ENCODE data around the gene DCP1A. TPM values are rescaled to one million over a fixed set of nuclear protein-coding genes. Genes with fewer than 3 reads are reported as not detected.
"Not testable (repeated sequence)": the region's sequence is repeated elsewhere in the genome, so short reads cannot be mapped to it uniquely, and the experiment has no call there.

The DCP1A gene
- total RNA-seq, 3 donors from 2014 or later (not counting 1 experiment from before 2014, with no cell fraction given) = 36.5 to 48.9 (median 45.8) TPM

DNA sequence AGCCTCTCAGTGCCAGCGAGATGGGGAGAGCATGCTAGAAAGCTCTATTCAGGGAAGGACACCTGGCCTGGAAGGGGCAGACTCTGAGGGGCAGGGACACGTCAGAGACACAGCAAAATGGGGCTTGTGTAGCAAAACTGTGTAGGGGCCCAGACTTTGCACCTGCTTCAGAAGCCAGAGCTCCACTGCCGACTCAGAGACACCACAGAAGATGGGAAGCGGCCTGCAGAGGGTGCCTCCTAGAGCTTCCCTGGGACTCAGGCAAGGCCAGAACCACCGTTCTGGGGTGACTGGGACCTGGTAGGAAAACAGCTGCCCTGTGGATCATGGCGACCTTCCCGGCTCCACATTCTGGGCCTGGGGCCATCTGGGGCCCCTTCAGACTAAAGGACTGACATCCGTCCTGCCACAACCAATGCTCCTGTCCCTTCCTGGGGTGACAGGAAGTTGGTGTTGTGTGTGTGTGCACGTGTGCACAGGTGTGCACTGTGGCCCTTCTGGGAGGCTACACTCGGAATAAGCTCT is 74.1 kb downstream of the DCP1A start:
- Mint-ChIP-seq H3K9me3 (no peaks in the 10 kb centered on the region), H3K27me3 (ENCODE audit: low read depth in 2 of 2) (no peaks in the 10 kb centered on the region), H3K4me3 (no peak overlapping the region), H3K4me1 (peaks cover 0 to 4% of the 10 kb centered on the region in 2 donors), H3K27ac (no peak overlapping the region), H3K36me3 (no peaks in the 10 kb centered on the region)
- H3K4me1 ChIP-seq (ENCODE audit: control insufficient read depth, insufficient read depth, low read length) = no peaks in the 10 kb centered on the region
- no peak overlapping the region for H3K4me3 ChIP-seq (ENCODE audit: low read length)
- WGBS (ENCODE audit: insufficient coverage) = 74% methylated on average over 10 of the region's 10 CpGs
- H3K27ac ChIP-seq (ENCODE audit: low read length) = no peak overlapping the region
- ATAC-seq (no peak), DNase-seq (no peak)
- no peaks in the 10 kb centered on the region for H3K27me3 ChIP-seq (ENCODE audit: control insufficient read depth, insufficient read depth, low read length)
- H3K36me3 ChIP-seq (ENCODE audit: control insufficient read depth, insufficient read depth, low read length) = no peaks in the 10 kb centered on the region
- H3K9me3 ChIP-seq (ENCODE audit: control insufficient read depth, insufficient read depth, low read length) = no peaks in the 10 kb centered on the region
- intact Hi-C loops (cut with micrococcal nuclease) = no loop called here
- TF ChIP-seq, protein P1, sequence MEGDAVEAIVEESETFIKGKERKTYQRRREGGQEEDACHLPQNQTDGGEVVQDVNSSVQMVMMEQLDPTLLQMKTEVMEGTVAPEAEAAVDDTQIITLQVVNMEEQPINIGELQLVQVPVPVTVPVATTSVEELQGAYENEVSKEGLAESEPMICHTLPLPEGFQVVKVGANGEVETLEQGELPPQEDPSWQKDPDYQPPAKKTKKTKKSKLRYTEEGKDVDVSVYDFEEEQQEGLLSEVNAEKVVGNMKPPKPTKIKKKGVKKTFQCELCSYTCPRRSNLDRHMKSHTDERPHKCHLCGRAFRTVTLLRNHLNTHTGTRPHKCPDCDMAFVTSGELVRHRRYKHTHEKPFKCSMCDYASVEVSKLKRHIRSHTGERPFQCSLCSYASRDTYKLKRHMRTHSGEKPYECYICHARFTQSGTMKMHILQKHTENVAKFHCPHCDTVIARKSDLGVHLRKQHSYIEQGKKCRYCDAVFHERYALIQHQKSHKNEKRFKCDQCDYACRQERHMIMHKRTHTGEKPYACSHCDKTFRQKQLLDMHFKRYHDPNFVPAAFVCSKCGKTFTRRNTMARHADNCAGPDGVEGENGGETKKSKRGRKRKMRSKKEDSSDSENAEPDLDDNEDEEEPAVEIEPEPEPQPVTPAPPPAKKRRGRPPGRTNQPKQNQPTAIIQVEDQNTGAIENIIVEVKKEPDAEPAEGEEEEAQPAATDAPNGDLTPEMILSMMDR (IDR thresholded peaks at IDR 0.05) = no peak

DNA sequence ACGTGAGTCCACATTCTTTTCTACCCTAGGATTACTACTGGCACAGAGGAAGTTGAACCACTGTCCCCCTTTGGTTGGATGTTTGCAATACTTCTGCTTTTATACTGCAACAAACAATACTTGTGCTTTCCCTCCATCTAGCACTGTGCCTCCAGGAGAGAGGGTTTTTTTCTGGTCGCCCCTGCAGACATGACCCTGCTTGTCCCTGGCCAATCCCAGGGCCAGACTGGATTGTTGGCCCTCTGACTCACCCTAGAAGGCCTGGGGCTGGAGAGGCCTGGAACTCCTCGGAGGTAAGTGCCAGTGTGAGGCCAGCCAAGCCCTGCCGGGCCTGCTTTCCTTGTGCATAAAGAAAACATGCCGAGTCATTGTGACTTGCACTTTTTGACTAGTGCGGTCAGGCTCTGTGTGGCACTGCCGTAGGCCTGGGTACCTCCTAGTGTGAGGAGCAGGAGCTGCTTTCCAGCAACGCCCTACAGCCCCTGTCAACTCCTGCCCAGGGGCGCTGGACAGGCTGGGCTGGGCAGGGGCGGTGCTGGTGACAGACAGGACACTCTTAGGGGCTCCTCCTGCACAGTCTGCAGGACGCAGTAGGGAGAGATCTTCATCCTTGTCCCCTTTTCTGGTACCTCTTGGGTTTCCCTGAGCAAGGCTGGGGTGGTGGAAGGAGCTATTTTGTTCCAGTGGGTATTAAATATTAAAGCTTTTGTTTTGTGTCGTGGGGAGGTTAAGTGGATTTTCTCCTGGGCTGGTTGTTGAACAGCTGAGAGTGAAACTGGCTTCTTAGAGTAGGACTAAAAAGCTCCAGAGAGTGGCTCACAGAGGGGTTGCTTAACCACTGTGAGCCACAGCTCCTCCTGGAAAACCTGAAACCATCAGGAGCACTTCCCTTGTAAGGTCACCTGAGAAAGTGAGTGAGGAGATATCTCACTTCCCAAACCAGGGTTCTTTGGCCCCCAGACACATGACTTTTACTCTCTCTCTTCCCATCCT is 77.2 kb downstream of the DCP1A start:
- intact Hi-C loops (cut with micrococcal nuclease) = no loop called here
- TF ChIP-seq, protein P1 (IDR thresholded peaks at IDR 0.05) = no peak
- peak overlapping the region in 1 of 2 donors; percentile 6 for H3K27ac Mint-ChIP-seq
- Histone ChIP-seq H3K9me3 (ENCODE audit: control insufficient read depth, insufficient read depth, low read length) (no peaks in the 10 kb centered on the region), H3K4me3 (ENCODE audit: low read length) (no peak overlapping the region), H3K4me1 (ENCODE audit: control insufficient read depth, insufficient read depth, low read length) (no peaks in the 10 kb centered on the region), H3K36me3 (ENCODE audit: control insufficient read depth, insufficient read depth, low read length) (no peaks in the 10 kb centered on the region), H3K27me3 (ENCODE audit: control insufficient read depth, insufficient read depth, low read length) (no peaks in the 10 kb centered on the region), H3K27ac (ENCODE audit: low read length) (no peak overlapping the region)
- DNase-seq = no peak
- H3K27me3 Mint-ChIP-seq (ENCODE audit: low read depth in 2 of 2) = no peaks in the 10 kb centered on the region
- 28% methylated on average over 12 of the region's 12 CpGs for WGBS (ENCODE audit: insufficient coverage)
- H3K4me1 Mint-ChIP-seq = peaks cover 0 to 4% of the 10 kb centered on the region in 2 donors
- H3K9me3 Mint-ChIP-seq = no peaks in the 10 kb centered on the region
- ATAC-seq = peak; percentile 29 to 85 (median 48)
- H3K4me3 Mint-ChIP-seq = no peak overlapping the region
- no peaks in the 10 kb centered on the region for H3K36me3 Mint-ChIP-seq

DNA sequence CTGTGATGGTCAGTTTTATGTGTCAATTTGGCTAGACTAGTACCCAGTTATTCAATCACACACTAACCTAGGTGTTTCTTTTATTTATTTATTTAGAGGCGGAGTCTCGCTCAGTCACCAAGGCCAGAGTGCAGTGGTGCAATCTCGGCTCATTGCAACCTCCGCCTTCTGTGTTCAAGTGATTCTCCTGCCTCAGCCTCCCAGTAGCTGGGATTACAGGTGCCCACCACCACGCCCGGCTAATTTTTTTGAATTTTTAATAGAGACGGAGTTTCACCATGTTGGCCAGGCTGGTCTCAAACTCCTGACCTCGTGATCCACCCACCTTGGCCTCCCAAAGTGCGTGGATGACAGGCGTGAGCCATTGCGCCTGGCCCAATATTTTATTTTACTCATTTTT is 78.2 kb downstream of the DCP1A start:
- H3K27me3 Mint-ChIP-seq (ENCODE audit: low read depth in 2 of 2); H3K27me3 ChIP-seq (ENCODE audit: control insufficient read depth, insufficient read depth, low read length); H3K4me3 Mint-ChIP-seq; H3K4me1 Mint-ChIP-seq; intact Hi-C loops (cut with micrococcal nuclease); DNase-seq; H3K4me3 ChIP-seq (ENCODE audit: low read length); H3K27ac Mint-ChIP-seq; H3K36me3 Mint-ChIP-seq; H3K9me3 Mint-ChIP-seq; H3K27ac ChIP-seq (ENCODE audit: low read length); ATAC-seq; H3K36me3 ChIP-seq (ENCODE audit: control insufficient read depth, insufficient read depth, low read length); H3K9me3 ChIP-seq (ENCODE audit: control insufficient read depth, insufficient read depth, low read length); H3K4me1 ChIP-seq (ENCODE audit: control insufficient read depth, insufficient read depth, low read length): not testable (repeated sequence)
- 92% methylated on average over 11 of the region's 11 CpGs for WGBS (ENCODE audit: insufficient coverage)

DNA sequence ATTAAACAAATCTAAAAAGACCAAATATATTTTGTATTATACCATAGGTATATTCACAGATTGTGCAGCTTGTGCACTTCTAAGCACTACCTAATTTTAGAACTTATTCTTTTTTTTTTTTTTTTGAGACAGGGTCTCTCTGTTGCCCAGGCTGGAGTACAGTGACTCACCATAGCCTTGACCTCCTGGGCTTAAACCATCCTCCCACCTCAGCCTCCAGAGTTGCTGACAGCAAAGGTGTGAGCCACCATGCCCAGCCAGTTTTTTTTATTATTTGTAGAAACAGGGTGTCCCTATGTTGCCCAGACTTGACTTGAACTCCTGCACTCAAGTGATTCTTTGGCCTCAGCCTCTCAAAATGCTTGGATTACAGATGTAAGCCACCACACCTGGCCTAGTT is 79.6 kb downstream of the DCP1A start:
- intact Hi-C loops (cut with micrococcal nuclease) = no loop called here
- Histone ChIP-seq H3K27me3 (ENCODE audit: control insufficient read depth, insufficient read depth, low read length) (no peaks in the 10 kb centered on the region), H3K4me1 (ENCODE audit: control insufficient read depth, insufficient read depth, low read length) (no peaks in the 10 kb centered on the region), H3K4me3 (ENCODE audit: low read length) (no peak overlapping the region), H3K27ac (ENCODE audit: low read length) (no peak overlapping the region), H3K9me3 (ENCODE audit: control insufficient read depth, insufficient read depth, low read length) (no peaks in the 10 kb centered on the region), H3K36me3 (ENCODE audit: control insufficient read depth, insufficient read depth, low read length) (no peaks in the 10 kb centered on the region)
- Mint-ChIP-seq H3K9me3 (no peaks in the 10 kb centered on the region), H3K4me3 (no peak overlapping the region), H3K36me3 (no peaks in the 10 kb centered on the region), H3K4me1 (peaks cover 0 to 4% of the 10 kb centered on the region in 2 donors), H3K27me3 (ENCODE audit: low read depth in 2 of 2) (no peaks in the 10 kb centered on the region), H3K27ac (no peak overlapping the region)
- TF ChIP-seq, protein P1 (IDR thresholded peaks at IDR 0.05) = no peak
- DNase-seq = no peak
- ATAC-seq = no peak
